SU-DHL-6 (cell line): Measurements from ENCODE around the gene ZNF490.

Source experiments
- H2AFZ ChIP-seq: fragments of 200-600 bp; sonication (generic); 2 replicates; pipeline ENCODE4 v1.6.1; 2014; ENCODE audit warnings: low read depth, mild to moderate bottlenecking, moderate library complexity, mixed read lengths, antibody characterized with exemption, low read length; ENCODE audit not compliant: severe bottlenecking
- H3F3A ChIP-seq: fragments of 200-600 bp; shearing (Covaris generic); 2 replicates; pipeline ENCODE4 v1.6.0; 2016; ENCODE audit warnings: antibody characterized with exemption, mild to moderate bottlenecking; ENCODE audit not compliant: insufficient read depth
- H3K27ac ChIP-seq: fragments of 200-600 bp; sonication (generic); 2 replicates; pipeline ENCODE4 v1.5.1; 2016; ENCODE audit warnings: low read depth, mild to moderate bottlenecking, low read length, moderate library complexity, mixed read lengths
- H3K27me3 ChIP-seq: fragments of 200-600 bp; sonication (generic), shearing (Covaris generic); 2 replicates; pipeline ENCODE4 v1.6.0; 2014; ENCODE audit warnings: mild to moderate bottlenecking, low read length
- H3K36me3 ChIP-seq: fragments of 200-600 bp; sonication (generic); 2 replicates; pipeline ENCODE4 v1.6.1; 2014; ENCODE audit warnings: mild to moderate bottlenecking, low read length, mixed read lengths
- H3K4me2 ChIP-seq: fragments of 300-600, 200-600 bp; shearing (Covaris generic), sonication (generic); 2 replicates; pipeline ENCODE4 v1.6.0; 2014; ENCODE audit warnings: low read length, low read depth, mild to moderate bottlenecking; ENCODE audit not compliant: poor library complexity, severe bottlenecking
- H3K4me3 ChIP-seq: fragments of 200-600 bp; sonication (generic); 2 replicates; pipeline ENCODE4 v1.5.1; 2014; ENCODE audit warnings: antibody characterized with exemption, low read length, mild to moderate bottlenecking, mixed read lengths; ENCODE audit not compliant: insufficient read depth, poor library complexity, severe bottlenecking
- H3K79me2 ChIP-seq: fragments of 200-600 bp; sonication (generic); 2 replicates; pipeline ENCODE4 v1.6.1; 2014; ENCODE audit warnings: mild to moderate bottlenecking, low read length, moderate library complexity; ENCODE audit not compliant: insufficient read depth
- H3K9ac ChIP-seq: fragments of 200-600 bp; sonication (generic); 2 replicates; pipeline ENCODE4 v1.7.0; 2014; ENCODE audit warnings: mild to moderate bottlenecking, low read length
- H3K9me2 ChIP-seq: fragments of 200-600 bp; sonication (generic); replicated peaks from 2 replicates; pipeline ENCODE4 v1.6.1; 2014; ENCODE audit warnings: low read length; ENCODE audit not compliant: insufficient read depth
- H3K9me3 ChIP-seq: fragments of 200-600 bp; sonication (generic); 2 replicates; pipeline ENCODE4 v1.6.1; 2014; ENCODE audit warnings: low read length, mixed read lengths; ENCODE audit not compliant: insufficient read depth
- H4K20me1 ChIP-seq: fragments of 200-600 bp; sonication (generic); 2 replicates; pipeline ENCODE4 v1.6.1; 2014; ENCODE audit warnings: low read depth, mild to moderate bottlenecking, antibody characterized with exemption, low read length, moderate library complexity, mixed read lengths
- EZH2phosphoT487 ChIP-seq: fragments of 200-600 bp; sonication (generic), shearing (Covaris generic); conservative IDR thresholded peaks from 2 replicates; pipeline ENCODE4 v1.6.1; 2018; ENCODE audit warnings: mild to moderate bottlenecking, antibody characterized with exemption, low read length, moderate library complexity, mixed read lengths
- TF ChIP-seq, protein P1 (sequence below): fragments of 200-600 bp; sonication (generic); IDR thresholded peaks from one replicate; pipeline ENCODE4 v1.5.1; 2017; ENCODE audit warnings: antibody characterized with exemption, mild to moderate bottlenecking, low read length, moderate library complexity; ENCODE audit not compliant: insufficient read depth, poor library complexity, severe bottlenecking

ZNF490 gene

DNA sequence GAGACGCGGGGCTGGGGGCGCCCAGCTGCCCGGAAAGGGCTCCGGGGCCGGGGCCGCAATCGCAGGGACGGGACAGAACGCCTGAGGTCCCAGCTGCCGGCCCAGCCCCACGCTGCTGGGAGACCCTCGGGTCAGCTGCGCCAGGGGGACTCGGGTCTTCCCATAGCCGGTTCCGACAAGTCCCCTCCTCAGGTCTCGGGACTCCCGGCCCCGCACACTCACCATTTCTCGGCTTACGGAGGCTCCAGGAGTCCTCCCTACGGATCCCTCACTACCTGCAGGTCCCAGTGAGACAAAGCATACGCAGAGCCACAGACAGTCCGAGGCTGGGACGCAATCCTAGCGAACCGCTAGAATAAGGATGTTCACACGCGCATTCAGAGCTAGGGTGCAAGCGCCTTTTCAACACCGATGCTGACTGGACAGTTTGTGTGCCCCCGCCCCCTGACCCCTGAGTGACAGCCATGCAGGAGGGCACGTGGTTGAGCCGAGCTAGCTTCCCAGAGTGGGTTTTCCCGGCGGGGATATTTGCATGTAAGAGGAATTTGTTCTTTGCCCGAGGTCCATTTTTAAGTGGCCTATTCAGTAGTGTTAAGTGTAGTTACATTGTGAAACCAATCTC is 13.6 kb downstream of the ZNF490 start:
- Histone ChIP-seq H3K36me3 (no peaks in the 10 kb centered on the region), H3K9me3 (no peaks in the 10 kb centered on the region), H4K20me1 (no peaks in the 10 kb centered on the region), H3K4me2 (no peak overlapping the region), H3K27me3 (no peaks in the 10 kb centered on the region), H3K4me3 (no peak overlapping the region), H3K9ac (no peak overlapping the region), H3K79me2 (no peaks in the 10 kb centered on the region), H3F3A (peaks cover 5% of the 10 kb centered on the region; the same call in 1 of the 2 replicates), H3K27ac (no peak overlapping the region), H2AFZ (no peak overlapping the region), H3K9me2 (no peaks in the 10 kb centered on the region)
- TF ChIP-seq, protein P1, sequence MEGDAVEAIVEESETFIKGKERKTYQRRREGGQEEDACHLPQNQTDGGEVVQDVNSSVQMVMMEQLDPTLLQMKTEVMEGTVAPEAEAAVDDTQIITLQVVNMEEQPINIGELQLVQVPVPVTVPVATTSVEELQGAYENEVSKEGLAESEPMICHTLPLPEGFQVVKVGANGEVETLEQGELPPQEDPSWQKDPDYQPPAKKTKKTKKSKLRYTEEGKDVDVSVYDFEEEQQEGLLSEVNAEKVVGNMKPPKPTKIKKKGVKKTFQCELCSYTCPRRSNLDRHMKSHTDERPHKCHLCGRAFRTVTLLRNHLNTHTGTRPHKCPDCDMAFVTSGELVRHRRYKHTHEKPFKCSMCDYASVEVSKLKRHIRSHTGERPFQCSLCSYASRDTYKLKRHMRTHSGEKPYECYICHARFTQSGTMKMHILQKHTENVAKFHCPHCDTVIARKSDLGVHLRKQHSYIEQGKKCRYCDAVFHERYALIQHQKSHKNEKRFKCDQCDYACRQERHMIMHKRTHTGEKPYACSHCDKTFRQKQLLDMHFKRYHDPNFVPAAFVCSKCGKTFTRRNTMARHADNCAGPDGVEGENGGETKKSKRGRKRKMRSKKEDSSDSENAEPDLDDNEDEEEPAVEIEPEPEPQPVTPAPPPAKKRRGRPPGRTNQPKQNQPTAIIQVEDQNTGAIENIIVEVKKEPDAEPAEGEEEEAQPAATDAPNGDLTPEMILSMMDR, result no peak
- no peak for TF ChIP-seq EZH2phosphoT487

DNA sequence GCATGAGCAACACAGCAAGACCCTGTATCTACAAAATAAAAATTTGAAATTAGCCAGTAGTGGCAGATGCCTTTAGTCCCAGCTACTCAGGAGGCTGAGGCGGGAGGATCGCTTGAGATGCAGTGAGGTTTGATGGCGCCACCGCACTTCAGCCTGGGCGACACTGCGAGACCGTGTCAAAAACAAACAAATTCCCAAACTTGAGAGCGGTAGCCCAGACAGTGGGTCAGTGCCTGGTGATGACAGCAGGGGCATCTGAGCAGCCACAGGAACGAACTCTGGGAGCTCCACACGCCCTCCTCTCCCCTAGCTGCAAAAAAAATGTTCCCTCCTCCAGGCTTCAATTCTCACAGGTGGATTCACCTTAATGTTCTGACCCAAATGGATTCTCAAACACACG is 14.1 kb downstream of the ZNF490 start:
- TF ChIP-seq, protein P1, result no peak
- TF ChIP-seq EZH2phosphoT487, result no peak
- H3K27me3 ChIP-seq, result no peaks in the 10 kb centered on the region
- H3K9ac ChIP-seq, result no peak overlapping the region

GRCh38 chr19:12581100-12581499 is 29.5 kb downstream of the ZNF490 start:
- Histone ChIP-seq H4K20me1 (no peaks in the 10 kb centered on the region), H3K4me3 (no peak overlapping the region), H3K9me3 (0 out of 2 replicates have a peak, but pooled peaks cover 10% of the 10 kb centered on the region), H3K27ac (no peak overlapping the region), H3K4me2 (no peak overlapping the region), H3K79me2 (no peaks in the 10 kb centered on the region), H3F3A (no peaks in the 10 kb centered on the region), H2AFZ (no peak overlapping the region), H3K9me2 (no peaks in the 10 kb centered on the region), H3K9ac (no peak overlapping the region), H3K27me3 (no peaks in the 10 kb centered on the region), H3K36me3 (peaks cover 19% of the 10 kb centered on the region)
- TF ChIP-seq, protein P1, result no peak
- no peak for TF ChIP-seq EZH2phosphoT487

More for the DNA sequence above, 14.1 kb downstream of the ZNF490 start:
- Histone ChIP-seq H3K79me2 (no peaks in the 10 kb centered on the region), H4K20me1 (no peaks in the 10 kb centered on the region), H3K9me3 (no peaks in the 10 kb centered on the region), H3K27ac (no peak overlapping the region), H2AFZ (no peak overlapping the region), H3K36me3 (no peaks in the 10 kb centered on the region), H3K9me2 (no peaks in the 10 kb centered on the region), H3K4me2 (no peak overlapping the region), H3K4me3 (no peak overlapping the region), H3F3A (peaks cover 5% of the 10 kb centered on the region; the same call in 1 of the 2 replicates)
